Measurements from ENCODE around the gene RAI1. TPM values are rescaled to one million over a fixed set of nuclear protein-coding genes. Genes with fewer than 3 reads are reported as not detected.

RAI1 gene
- total and polyA plus RNA-seq, 2 of the 13 experiments (the other 11 are each of a cell fraction or from before 2014, with no cell fraction given): 3.4 to 5.2 TPM

- no TSS peak for BruUV-seq (replicated peaks)
- Histone ChIP-seq H3K4me2 (ENCODE audit: low read depth, low read length) (no peak overlapping the region), H3K4me1 (ENCODE audit: insufficient read depth, low read length) (no peaks in the 10 kb centered on the region), H3K27me3 (ENCODE audit: control insufficient read depth in 1 of 2, insufficient read depth in 2 of 2, low read length in 2 of 2) (peaks cover 1 to 5% of the 10 kb centered on the region in 2 experiments; a peak in 4 of 5 replicates), H2AFZ (ENCODE audit: low read length) (no peak overlapping the region), H3K79me2 (ENCODE audit: insufficient read depth, low read length) (no peaks in the 10 kb centered on the region), H3K27ac (ENCODE audit: extremely low read length, insufficient read depth, low read length) (no peak overlapping the region), H4K20me1 (ENCODE audit: insufficient read depth, low read length) (no peaks in the 10 kb centered on the region), H3K36me3 (replicated peaks in 1 of 2; ENCODE audit: control insufficient read depth in 1 of 2, insufficient read depth in 2 of 2, low read length in 2 of 2) (no peaks in the 10 kb centered on the region), H3K9me3 (ENCODE audit: low read length) (no peaks in the 10 kb centered on the region), H3K9ac (ENCODE audit: insufficient read depth, low read depth, low read length) (no peak overlapping the region), H3K4me3 (replicated peaks in 1 of 3; ENCODE audit: insufficient read depth in 1 of 3, low read depth in 2 of 3, low read length in 3 of 3) (no peak overlapping the region)
- CTCF ChIA-PET (ENCODE audit: low intra/inter-chr PET ratio, low total read pairs): no interaction called here
- 88% methylated on average over 2 of the region's 6 CpGs for WGBS (ENCODE audit: low lambda C conversion rate)
- POLR2A ChIA-PET: no interaction called here
- TF ChIP-seq RBM39 (IDR thresholded peaks at IDR 0.05; ENCODE audit: low read depth, low read length, poor library complexity, severe bottlenecking) (no peak), ZNF468 (CRISPR knock-in tag; IDR thresholded peaks at IDR 0.05) (no peak), RAD21 (CRISPR knock-in tag; IDR thresholded peaks at IDR 0.05) (no peak), HDAC2 (CRISPR knock-in tag; IDR thresholded peaks at IDR 0.05) (no peak), CREM (IDR thresholded peaks at IDR 0.05) (no peak), CREM (CRISPR knock-in tag; IDR thresholded peaks at IDR 0.05) (no peak), GLMP (CRISPR knock-in tag; IDR thresholded peaks at IDR 0.05; ENCODE audit: borderline replicate concordance) (no peak), ZNF770 (CRISPR knock-in tag; IDR thresholded peaks at IDR 0.05) (no peak), ZFP41 (CRISPR knock-in tag; IDR thresholded peaks at IDR 0.05; ENCODE audit: borderline replicate concordance) (no peak)
- TF ChIP-seq, protein P1, sequence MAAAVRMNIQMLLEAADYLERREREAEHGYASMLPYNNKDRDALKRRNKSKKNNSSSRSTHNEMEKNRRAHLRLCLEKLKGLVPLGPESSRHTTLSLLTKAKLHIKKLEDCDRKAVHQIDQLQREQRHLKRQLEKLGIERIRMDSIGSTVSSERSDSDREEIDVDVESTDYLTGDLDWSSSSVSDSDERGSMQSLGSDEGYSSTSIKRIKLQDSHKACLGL (CRISPR knock-in tag; IDR thresholded peaks at IDR 0.05): no peak
- TF ChIP-seq, protein P2, sequence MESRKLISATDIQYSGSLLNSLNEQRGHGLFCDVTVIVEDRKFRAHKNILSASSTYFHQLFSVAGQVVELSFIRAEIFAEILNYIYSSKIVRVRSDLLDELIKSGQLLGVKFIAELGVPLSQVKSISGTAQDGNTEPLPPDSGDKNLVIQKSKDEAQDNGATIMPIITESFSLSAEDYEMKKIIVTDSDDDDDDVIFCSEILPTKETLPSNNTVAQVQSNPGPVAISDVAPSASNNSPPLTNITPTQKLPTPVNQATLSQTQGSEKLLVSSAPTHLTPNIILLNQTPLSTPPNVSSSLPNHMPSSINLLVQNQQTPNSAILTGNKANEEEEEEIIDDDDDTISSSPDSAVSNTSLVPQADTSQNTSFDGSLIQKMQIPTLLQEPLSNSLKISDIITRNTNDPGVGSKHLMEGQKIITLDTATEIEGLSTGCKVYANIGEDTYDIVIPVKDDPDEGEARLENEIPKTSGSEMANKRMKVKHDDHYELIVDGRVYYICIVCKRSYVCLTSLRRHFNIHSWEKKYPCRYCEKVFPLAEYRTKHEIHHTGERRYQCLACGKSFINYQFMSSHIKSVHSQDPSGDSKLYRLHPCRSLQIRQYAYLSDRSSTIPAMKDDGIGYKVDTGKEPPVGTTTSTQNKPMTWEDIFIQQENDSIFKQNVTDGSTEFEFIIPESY (CRISPR knock-in tag; IDR thresholded peaks at IDR 0.05): no peak
- in situ Hi-C loops (cut with HindIII; ENCODE audit: extremely low pct_ligation_motif_present, low pct_unique_long_range_greater_than_20kb): no loop called here
- no peak for ATAC-seq
- DNase-seq (ENCODE audit: low spot score): no peak
- intact Hi-C loops (cut with micrococcal nuclease; ENCODE audit: unreplicated experiment): no loop called here
- no peak for FAIRE-seq
Observed at GRCh38 chr17:17633310-17633709, 47.9 kb upstream of the RAI1 start.

Measured in HepG2 (cell line).